ENCODE measurements around the gene TAS1R1.

The TAS1R1 gene

GRCh38 chr1:6554907-6555778, at the start of gene TAS1R1:
Gene TAS1R1, plus strand, starts transcription at chr1:6555307. Its CDS starts 67 bp downstream, at chr1:6555374.
- no peak for TF ChIP-seq CTCF (IDR thresholded peaks at IDR 0.05; ENCODE audit: low read depth, low read length)
- DNase-seq, result no peak
- Histone ChIP-seq H3K4me3 (ENCODE audit: low read depth, low read length) (peak within 1 kb of the TSS; percentile 93), H3K27ac (peak within 1 kb of the TSS; percentile 91), H3K36me3 (peaks cover 27% of the 10 kb centered on the region), H3K9me3 (ENCODE audit: severe bottlenecking) (peaks cover 5% of the 10 kb centered on the region), H3K27me3 (ENCODE audit: insufficient read depth, low read depth, severe bottlenecking) (no peaks in the 10 kb centered on the region)

- Histone ChIP-seq H3K9me3 (ENCODE audit: severe bottlenecking) (no peaks in the 10 kb centered on the region), H3K4me3 (ENCODE audit: low read depth, low read length) (no peak overlapping the region), H3K27ac (no peak overlapping the region), H3K36me3 (no peaks in the 10 kb centered on the region), H3K27me3 (ENCODE audit: insufficient read depth, low read depth, severe bottlenecking) (no peaks in the 10 kb centered on the region)
- DNase-seq, result no peak
- no peak for TF ChIP-seq CTCF (IDR thresholded peaks at IDR 0.05; ENCODE audit: low read depth, low read length)
Measured at GRCh38 chr1:6505367-6506209, 49.5 kb upstream of the TAS1R1 start.

- H3K4me3 ChIP-seq (ENCODE audit: low read depth, low read length), result no peak overlapping the region
- DNase-seq, result peak; percentile 9
- no peak for TF ChIP-seq CTCF (IDR thresholded peaks at IDR 0.05; ENCODE audit: low read depth, low read length)
- H3K27ac ChIP-seq, result no peak overlapping the region
- H3K9me3 ChIP-seq (ENCODE audit: severe bottlenecking), result no peaks in the 10 kb centered on the region
- no peaks in the 10 kb centered on the region for H3K36me3 ChIP-seq
- H3K27me3 ChIP-seq (ENCODE audit: insufficient read depth, low read depth, severe bottlenecking), result no peaks in the 10 kb centered on the region
Measured at GRCh38 chr1:6506210-6507036, 48.7 kb upstream of the TAS1R1 start.

GRCh38 chr1:6507037-6507428, 48.1 kb upstream of the TAS1R1 start:
- DNase-seq, result no peak
- no peaks in the 10 kb centered on the region for H3K9me3 ChIP-seq (ENCODE audit: severe bottlenecking)
- H3K4me3 ChIP-seq (ENCODE audit: low read depth, low read length), result no peak overlapping the region
- H3K36me3 ChIP-seq, result no peaks in the 10 kb centered on the region
- H3K27ac ChIP-seq, result no peak overlapping the region
- no peak for TF ChIP-seq CTCF (IDR thresholded peaks at IDR 0.05; ENCODE audit: low read depth, low read length)
- no peaks in the 10 kb centered on the region for H3K27me3 ChIP-seq (ENCODE audit: insufficient read depth, low read depth, severe bottlenecking)

GRCh38 chr1:6507461-6507911, 47.6 kb upstream of the TAS1R1 start:
- H3K9me3 ChIP-seq (ENCODE audit: severe bottlenecking), result no peaks in the 10 kb centered on the region
- TF ChIP-seq CTCF (IDR thresholded peaks at IDR 0.05; ENCODE audit: low read depth, low read length), result no peak
- H3K27me3 ChIP-seq (ENCODE audit: insufficient read depth, low read depth, severe bottlenecking), result no peaks in the 10 kb centered on the region
- H3K36me3 ChIP-seq, result no peaks in the 10 kb centered on the region
- no peak for DNase-seq
- no peak overlapping the region for H3K4me3 ChIP-seq (ENCODE audit: low read depth, low read length)
- H3K27ac ChIP-seq, result no peak overlapping the region
